ENCODE data around the gene ABHD8. TPM values are rescaled to one million over a fixed set of nuclear protein-coding genes. Genes with fewer than 3 reads are reported as not detected.

ABHD8 gene
- total RNA-seq, 1 experiment from 2014 or later: 13.2 TPM

DNA sequence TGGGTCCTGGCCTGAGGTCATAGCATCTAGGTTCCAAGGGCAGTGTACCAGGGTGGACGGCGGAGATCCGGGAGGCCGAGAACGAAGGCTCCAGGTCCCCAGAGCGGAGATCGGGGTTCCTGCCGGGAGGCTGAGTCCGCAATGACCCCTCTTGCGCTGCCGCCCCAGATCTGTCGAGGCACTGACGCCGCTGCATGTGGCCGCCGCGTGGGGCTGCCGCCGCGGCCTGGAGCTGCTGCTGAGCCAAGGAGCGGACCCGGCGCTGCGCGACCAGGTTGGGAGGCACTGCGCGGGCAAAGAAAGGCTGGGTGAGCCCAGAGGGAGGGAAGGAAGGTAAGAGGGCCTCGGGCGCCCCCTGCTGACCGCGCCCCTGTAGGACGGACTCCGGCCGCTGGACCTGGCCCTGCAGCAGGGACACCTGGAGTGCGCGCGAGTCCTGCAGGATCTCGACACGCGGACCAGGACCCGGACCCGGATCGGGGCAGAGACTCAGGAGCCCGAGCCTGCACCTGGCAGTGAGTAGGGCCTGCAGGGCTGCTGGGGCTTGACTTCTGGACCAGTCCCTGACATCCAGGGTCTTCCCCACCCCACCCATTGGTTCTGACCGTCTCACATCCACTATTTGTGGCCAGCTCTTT lies 20.6 kb downstream of the ABHD8 start (continued):
- TF ChIP-seq ETV6 (CRISPR knock-in tag; IDR thresholded peaks at IDR 0.05) (peak; percentile 90), CREB1 (CRISPR knock-in tag; IDR thresholded peaks at IDR 0.05) (peak; percentile 83; the same call in 1 of the 2 replicates), HMGA2 (CRISPR knock-in tag; IDR thresholded peaks at IDR 0.05) (no peak), GRHL2 (CRISPR knock-in tag; IDR thresholded peaks at IDR 0.05; ENCODE audit: insufficient replicate concordance, severe bottlenecking) (no peak), TCF7 (CRISPR knock-in tag; IDR thresholded peaks at IDR 0.05; ENCODE audit: low read depth) (peak; percentile 96), ZNF138 (CRISPR knock-in tag; conservative IDR thresholded peaks at IDR 0.05) (peak; percentile 97), FOXK1 (CRISPR knock-in tag; IDR thresholded peaks at IDR 0.05) (peak; percentile 81; the same call in 1 of the 2 replicates), SMAD4 (CRISPR knock-in tag; IDR thresholded peaks at IDR 0.05) (peak; percentile 80; the same call in 1 of the 2 replicates), ESRRA (CRISPR knock-in tag; IDR thresholded peaks at IDR 0.05; ENCODE audit: borderline replicate concordance) (peak; percentile 96; the same call in 1 of the 2 replicates), FOXJ3 (CRISPR knock-in tag; IDR thresholded peaks at IDR 0.05; ENCODE audit: borderline replicate concordance) (no peak), MYBL2 (CRISPR knock-in tag; IDR thresholded peaks at IDR 0.05) (peak; percentile 93), ATF1 (CRISPR knock-in tag; IDR thresholded peaks at IDR 0.05) (0 out of 2 replicates have a peak, but pooled peaks have one; percentile 36), ZNF396 (CRISPR knock-in tag; IDR thresholded peaks at IDR 0.05; ENCODE audit: borderline replicate concordance) (no peak)
- TF ChIP-seq, protein P1, sequence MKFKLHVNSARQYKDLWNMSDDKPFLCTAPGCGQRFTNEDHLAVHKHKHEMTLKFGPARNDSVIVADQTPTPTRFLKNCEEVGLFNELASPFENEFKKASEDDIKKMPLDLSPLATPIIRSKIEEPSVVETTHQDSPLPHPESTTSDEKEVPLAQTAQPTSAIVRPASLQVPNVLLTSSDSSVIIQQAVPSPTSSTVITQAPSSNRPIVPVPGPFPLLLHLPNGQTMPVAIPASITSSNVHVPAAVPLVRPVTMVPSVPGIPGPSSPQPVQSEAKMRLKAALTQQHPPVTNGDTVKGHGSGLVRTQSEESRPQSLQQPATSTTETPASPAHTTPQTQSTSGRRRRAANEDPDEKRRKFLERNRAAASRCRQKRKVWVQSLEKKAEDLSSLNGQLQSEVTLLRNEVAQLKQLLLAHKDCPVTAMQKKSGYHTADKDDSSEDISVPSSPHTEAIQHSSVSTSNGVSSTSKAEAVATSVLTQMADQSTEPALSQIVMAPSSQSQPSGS (CRISPR knock-in tag; IDR thresholded peaks at IDR 0.05; ENCODE audit: borderline replicate concordance, low read depth): peak; percentile 90; the same call in 1 of the 2 replicates
- TF ChIP-seq, protein P2, sequence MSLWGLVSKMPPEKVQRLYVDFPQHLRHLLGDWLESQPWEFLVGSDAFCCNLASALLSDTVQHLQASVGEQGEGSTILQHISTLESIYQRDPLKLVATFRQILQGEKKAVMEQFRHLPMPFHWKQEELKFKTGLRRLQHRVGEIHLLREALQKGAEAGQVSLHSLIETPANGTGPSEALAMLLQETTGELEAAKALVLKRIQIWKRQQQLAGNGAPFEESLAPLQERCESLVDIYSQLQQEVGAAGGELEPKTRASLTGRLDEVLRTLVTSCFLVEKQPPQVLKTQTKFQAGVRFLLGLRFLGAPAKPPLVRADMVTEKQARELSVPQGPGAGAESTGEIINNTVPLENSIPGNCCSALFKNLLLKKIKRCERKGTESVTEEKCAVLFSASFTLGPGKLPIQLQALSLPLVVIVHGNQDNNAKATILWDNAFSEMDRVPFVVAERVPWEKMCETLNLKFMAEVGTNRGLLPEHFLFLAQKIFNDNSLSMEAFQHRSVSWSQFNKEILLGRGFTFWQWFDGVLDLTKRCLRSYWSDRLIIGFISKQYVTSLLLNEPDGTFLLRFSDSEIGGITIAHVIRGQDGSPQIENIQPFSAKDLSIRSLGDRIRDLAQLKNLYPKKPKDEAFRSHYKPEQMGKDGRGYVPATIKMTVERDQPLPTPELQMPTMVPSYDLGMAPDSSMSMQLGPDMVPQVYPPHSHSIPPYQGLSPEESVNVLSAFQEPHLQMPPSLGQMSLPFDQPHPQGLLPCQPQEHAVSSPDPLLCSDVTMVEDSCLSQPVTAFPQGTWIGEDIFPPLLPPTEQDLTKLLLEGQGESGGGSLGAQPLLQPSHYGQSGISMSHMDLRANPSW (CRISPR knock-in tag; conservative IDR thresholded peaks at IDR 0.05; ENCODE audit: low read depth): no peak
- TF ChIP-seq, protein P3, sequence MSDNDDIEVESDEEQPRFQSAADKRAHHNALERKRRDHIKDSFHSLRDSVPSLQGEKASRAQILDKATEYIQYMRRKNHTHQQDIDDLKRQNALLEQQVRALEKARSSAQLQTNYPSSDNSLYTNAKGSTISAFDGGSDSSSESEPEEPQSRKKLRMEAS (CRISPR knock-in tag; IDR thresholded peaks at IDR 0.05): peak; percentile 99
- TF ChIP-seq, protein P4, sequence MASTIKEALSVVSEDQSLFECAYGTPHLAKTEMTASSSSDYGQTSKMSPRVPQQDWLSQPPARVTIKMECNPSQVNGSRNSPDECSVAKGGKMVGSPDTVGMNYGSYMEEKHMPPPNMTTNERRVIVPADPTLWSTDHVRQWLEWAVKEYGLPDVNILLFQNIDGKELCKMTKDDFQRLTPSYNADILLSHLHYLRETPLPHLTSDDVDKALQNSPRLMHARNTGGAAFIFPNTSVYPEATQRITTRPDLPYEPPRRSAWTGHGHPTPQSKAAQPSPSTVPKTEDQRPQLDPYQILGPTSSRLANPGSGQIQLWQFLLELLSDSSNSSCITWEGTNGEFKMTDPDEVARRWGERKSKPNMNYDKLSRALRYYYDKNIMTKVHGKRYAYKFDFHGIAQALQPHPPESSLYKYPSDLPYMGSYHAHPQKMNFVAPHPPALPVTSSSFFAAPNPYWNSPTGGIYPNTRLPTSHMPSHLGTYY (CRISPR knock-in tag; IDR thresholded peaks at IDR 0.05): no peak
- TF ChIP-seq, protein P5, sequence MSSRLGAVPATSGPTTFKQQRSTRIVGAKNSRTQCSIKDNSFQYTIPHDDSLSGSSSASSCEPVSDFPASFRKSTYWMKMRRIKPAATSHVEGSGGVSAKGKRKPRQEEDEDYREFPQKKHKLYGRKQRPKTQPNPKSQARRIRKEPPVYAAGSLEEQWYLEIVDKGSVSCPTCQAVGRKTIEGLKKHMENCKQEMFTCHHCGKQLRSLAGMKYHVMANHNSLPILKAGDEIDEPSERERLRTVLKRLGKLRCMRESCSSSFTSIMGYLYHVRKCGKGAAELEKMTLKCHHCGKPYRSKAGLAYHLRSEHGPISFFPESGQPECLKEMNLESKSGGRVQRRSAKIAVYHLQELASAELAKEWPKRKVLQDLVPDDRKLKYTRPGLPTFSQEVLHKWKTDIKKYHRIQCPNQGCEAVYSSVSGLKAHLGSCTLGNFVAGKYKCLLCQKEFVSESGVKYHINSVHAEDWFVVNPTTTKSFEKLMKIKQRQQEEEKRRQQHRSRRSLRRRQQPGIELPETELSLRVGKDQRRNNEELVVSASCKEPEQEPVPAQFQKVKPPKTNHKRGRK (CRISPR knock-in tag; IDR thresholded peaks at IDR 0.05; ENCODE audit: borderline replicate concordance): no peak
- TF ChIP-seq, protein P6, sequence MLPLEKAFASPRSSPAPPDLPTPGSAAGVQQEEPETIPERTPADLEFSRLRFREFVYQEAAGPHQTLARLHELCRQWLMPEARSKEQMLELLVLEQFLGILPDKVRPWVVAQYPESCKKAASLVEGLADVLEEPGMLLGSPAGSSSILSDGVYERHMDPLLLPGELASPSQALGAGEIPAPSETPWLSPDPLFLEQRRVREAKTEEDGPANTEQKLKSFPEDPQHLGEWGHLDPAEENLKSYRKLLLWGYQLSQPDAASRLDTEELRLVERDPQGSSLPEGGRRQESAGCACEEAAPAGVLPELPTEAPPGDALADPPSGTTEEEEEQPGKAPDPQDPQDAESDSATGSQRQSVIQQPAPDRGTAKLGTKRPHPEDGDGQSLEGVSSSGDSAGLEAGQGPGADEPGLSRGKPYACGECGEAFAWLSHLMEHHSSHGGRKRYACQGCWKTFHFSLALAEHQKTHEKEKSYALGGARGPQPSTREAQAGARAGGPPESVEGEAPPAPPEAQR (CRISPR knock-in tag; IDR thresholded peaks at IDR 0.05): no peak
- TF ChIP-seq, protein P7, sequence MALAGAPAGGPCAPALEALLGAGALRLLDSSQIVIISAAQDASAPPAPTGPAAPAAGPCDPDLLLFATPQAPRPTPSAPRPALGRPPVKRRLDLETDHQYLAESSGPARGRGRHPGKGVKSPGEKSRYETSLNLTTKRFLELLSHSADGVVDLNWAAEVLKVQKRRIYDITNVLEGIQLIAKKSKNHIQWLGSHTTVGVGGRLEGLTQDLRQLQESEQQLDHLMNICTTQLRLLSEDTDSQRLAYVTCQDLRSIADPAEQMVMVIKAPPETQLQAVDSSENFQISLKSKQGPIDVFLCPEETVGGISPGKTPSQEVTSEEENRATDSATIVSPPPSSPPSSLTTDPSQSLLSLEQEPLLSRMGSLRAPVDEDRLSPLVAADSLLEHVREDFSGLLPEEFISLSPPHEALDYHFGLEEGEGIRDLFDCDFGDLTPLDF (CRISPR knock-in tag; IDR thresholded peaks at IDR 0.05): peak; percentile 89
- TF ChIP-seq, protein P8, sequence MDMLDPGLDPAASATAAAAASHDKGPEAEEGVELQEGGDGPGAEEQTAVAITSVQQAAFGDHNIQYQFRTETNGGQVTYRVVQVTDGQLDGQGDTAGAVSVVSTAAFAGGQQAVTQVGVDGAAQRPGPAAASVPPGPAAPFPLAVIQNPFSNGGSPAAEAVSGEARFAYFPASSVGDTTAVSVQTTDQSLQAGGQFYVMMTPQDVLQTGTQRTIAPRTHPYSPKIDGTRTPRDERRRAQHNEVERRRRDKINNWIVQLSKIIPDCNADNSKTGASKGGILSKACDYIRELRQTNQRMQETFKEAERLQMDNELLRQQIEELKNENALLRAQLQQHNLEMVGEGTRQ (CRISPR knock-in tag; IDR thresholded peaks at IDR 0.05): peak; percentile 32; the same call in 1 of the 2 replicates
- TF ChIP-seq, protein P9, sequence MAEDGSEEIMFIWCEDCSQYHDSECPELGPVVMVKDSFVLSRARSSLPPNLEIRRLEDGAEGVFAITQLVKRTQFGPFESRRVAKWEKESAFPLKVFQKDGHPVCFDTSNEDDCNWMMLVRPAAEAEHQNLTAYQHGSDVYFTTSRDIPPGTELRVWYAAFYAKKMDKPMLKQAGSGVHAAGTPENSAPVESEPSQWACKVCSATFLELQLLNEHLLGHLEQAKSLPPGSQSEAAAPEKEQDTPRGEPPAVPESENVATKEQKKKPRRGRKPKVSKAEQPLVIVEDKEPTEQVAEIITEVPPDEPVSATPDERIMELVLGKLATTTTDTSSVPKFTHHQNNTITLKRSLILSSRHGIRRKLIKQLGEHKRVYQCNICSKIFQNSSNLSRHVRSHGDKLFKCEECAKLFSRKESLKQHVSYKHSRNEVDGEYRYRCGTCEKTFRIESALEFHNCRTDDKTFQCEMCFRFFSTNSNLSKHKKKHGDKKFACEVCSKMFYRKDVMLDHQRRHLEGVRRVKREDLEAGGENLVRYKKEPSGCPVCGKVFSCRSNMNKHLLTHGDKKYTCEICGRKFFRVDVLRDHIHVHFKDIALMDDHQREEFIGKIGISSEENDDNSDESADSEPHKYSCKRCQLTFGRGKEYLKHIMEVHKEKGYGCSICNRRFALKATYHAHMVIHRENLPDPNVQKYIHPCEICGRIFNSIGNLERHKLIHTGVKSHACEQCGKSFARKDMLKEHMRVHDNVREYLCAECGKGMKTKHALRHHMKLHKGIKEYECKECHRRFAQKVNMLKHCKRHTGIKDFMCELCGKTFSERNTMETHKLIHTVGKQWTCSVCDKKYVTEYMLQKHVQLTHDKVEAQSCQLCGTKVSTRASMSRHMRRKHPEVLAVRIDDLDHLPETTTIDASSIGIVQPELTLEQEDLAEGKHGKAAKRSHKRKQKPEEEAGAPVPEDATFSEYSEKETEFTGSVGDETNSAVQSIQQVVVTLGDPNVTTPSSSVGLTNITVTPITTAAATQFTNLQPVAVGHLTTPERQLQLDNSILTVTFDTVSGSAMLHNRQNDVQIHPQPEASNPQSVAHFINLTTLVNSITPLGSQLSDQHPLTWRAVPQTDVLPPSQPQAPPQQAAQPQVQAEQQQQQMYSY (CRISPR knock-in tag; IDR thresholded peaks at IDR 0.05): peak; percentile 62; the same call in 1 of the 2 replicates

All from WTC11 (cell line).